Measurements from ENCODE around the gene MAP1S.

MAP1S gene

GRCh38 chr19:17726136-17726741 is 7.0 kb downstream of the MAP1S start:
- Histone ChIP-seq H3K9me3 (ENCODE audit: insufficient read depth, low read depth, low read length) (no peaks in the 10 kb centered on the region), H3K9ac (ENCODE audit: low read length) (no peak overlapping the region), H3K4ac (ENCODE audit: low read depth, low read length) (no peak overlapping the region), H3K4me3 (ENCODE audit: low read depth, low read length) (no peak overlapping the region), H3K4me1 (ENCODE audit: control insufficient read depth in 1 of 2, insufficient read depth in 2 of 2, low read length in 2 of 2) (no peaks in the 10 kb centered on the region), H3K4me2 (ENCODE audit: low read length) (no peak overlapping the region), H3K79me2 (ENCODE audit: control insufficient read depth, insufficient read depth, low read length, poor library complexity) (no peaks in the 10 kb centered on the region), H3K36me3 (ENCODE audit: control insufficient read depth in 1 of 2, insufficient read depth in 2 of 2, low read length in 2 of 2) (peaks cover 68% of the 10 kb centered on the region in 2 experiments), H4K91ac (ENCODE audit: low read depth, low read length) (no peak overlapping the region), H3K18ac (ENCODE audit: low read length) (no peak overlapping the region), H3K27me3 (ENCODE audit: insufficient read depth, low read length) (no peaks in the 10 kb centered on the region), H2AK5ac (ENCODE audit: low read length) (no peak overlapping the region), H3K14ac (ENCODE audit: low read length) (no peak overlapping the region), H3K27ac (ENCODE audit: low read depth, low read length) (no peak overlapping the region), H2AFZ (ENCODE audit: insufficient read depth, low read length, poor library complexity) (no peak overlapping the region), H4K8ac (ENCODE audit: low read depth, low read length) (no peak overlapping the region), H3K79me1 (ENCODE audit: low read length) (no peaks in the 10 kb centered on the region), H2BK12ac (ENCODE audit: low read length) (no peak overlapping the region), H2BK120ac (ENCODE audit: insufficient read depth, low read length, poor library complexity) (no peak overlapping the region), H4K12ac (ENCODE audit: low read depth, low read length) (no peak overlapping the region), H2BK5ac (ENCODE audit: low read depth, low read length, poor library complexity) (no peak overlapping the region), H3K23ac (ENCODE audit: low read length) (no peak overlapping the region)
- no peak for DNase-seq
- WGBS (ENCODE audit: extremely low coverage, insufficient coverage, insufficient read length) = no CpG with 5 or more reads among the region's 59 CpGs

GRCh38 chr19:17726964-17727773 is 7.9 kb downstream of the MAP1S start:
- Histone ChIP-seq H2BK5ac (ENCODE audit: low read depth, low read length, poor library complexity) (no peak overlapping the region), H4K8ac (ENCODE audit: low read depth, low read length) (no peak overlapping the region), H3K4me3 (ENCODE audit: low read depth, low read length) (no peak overlapping the region), H3K4me1 (ENCODE audit: control insufficient read depth in 1 of 2, insufficient read depth in 2 of 2, low read length in 2 of 2) (no peaks in the 10 kb centered on the region), H3K27me3 (ENCODE audit: insufficient read depth, low read length) (no peaks in the 10 kb centered on the region), H4K91ac (ENCODE audit: low read depth, low read length) (no peak overlapping the region), H3K18ac (ENCODE audit: low read length) (no peak overlapping the region), H3K23ac (ENCODE audit: low read length) (no peak overlapping the region), H3K79me1 (ENCODE audit: low read length) (no peaks in the 10 kb centered on the region), H3K36me3 (ENCODE audit: control insufficient read depth in 1 of 2, insufficient read depth in 2 of 2, low read length in 2 of 2) (peaks cover 65% of the 10 kb centered on the region in 2 experiments), H4K12ac (ENCODE audit: low read depth, low read length) (no peak overlapping the region), H3K4me2 (ENCODE audit: low read length) (no peak overlapping the region), H2BK120ac (ENCODE audit: insufficient read depth, low read length, poor library complexity) (no peak overlapping the region), H2AK5ac (ENCODE audit: low read length) (no peak overlapping the region), H3K9ac (ENCODE audit: low read length) (no peak overlapping the region), H3K27ac (ENCODE audit: low read depth, low read length) (no peak overlapping the region), H2BK12ac (ENCODE audit: low read length) (no peak overlapping the region), H3K4ac (ENCODE audit: low read depth, low read length) (no peak overlapping the region), H3K79me2 (ENCODE audit: control insufficient read depth, insufficient read depth, low read length, poor library complexity) (no peaks in the 10 kb centered on the region), H3K14ac (ENCODE audit: low read length) (no peak overlapping the region), H3K9me3 (ENCODE audit: insufficient read depth, low read depth, low read length) (no peaks in the 10 kb centered on the region), H2AFZ (ENCODE audit: insufficient read depth, low read length, poor library complexity) (no peak overlapping the region)
- no peak for DNase-seq
- no CpG with 5 or more reads among the region's 62 CpGs for WGBS (ENCODE audit: extremely low coverage, insufficient coverage, insufficient read length)

GRCh38 chr19:17727843-17728242 is 8.6 kb downstream of the MAP1S start:
- H4K12ac ChIP-seq (ENCODE audit: low read depth, low read length) = no peak overlapping the region
- H2BK120ac ChIP-seq (ENCODE audit: insufficient read depth, low read length, poor library complexity) = no peak overlapping the region

GRCh38 chr19:17733127-17733526 is 13.8 kb downstream of the MAP1S start:
- Histone ChIP-seq H3K9me3 (ENCODE audit: insufficient read depth, low read depth, low read length) (no peaks in the 10 kb centered on the region), H3K14ac (ENCODE audit: low read length) (no peak overlapping the region), H3K27ac (ENCODE audit: low read depth, low read length) (no peak overlapping the region), H4K12ac (ENCODE audit: low read depth, low read length) (no peak overlapping the region), H3K36me3 (ENCODE audit: control insufficient read depth in 1 of 2, insufficient read depth in 2 of 2, low read length in 2 of 2) (peaks cover 53 to 58% of the 10 kb centered on the region in 2 experiments), H2AK5ac (ENCODE audit: low read length) (no peak overlapping the region), H4K91ac (ENCODE audit: low read depth, low read length) (no peak overlapping the region), H3K18ac (ENCODE audit: low read length) (peak overlapping the region; percentile 29), H3K4me1 (ENCODE audit: control insufficient read depth in 1 of 2, insufficient read depth in 2 of 2, low read length in 2 of 2) (peaks cover 0 to 2% of the 10 kb centered on the region in 2 experiments), H2BK5ac (ENCODE audit: low read depth, low read length, poor library complexity) (no peak overlapping the region), H3K9ac (ENCODE audit: low read length) (no peak overlapping the region), H3K23ac (ENCODE audit: low read length) (no peak overlapping the region), H3K27me3 (ENCODE audit: insufficient read depth, low read length) (no peaks in the 10 kb centered on the region), H3K4me2 (ENCODE audit: low read length) (no peak overlapping the region), H3K79me1 (ENCODE audit: low read length) (no peaks in the 10 kb centered on the region), H2AFZ (ENCODE audit: insufficient read depth, low read length, poor library complexity) (no peak overlapping the region), H3K4ac (ENCODE audit: low read depth, low read length) (no peak overlapping the region), H4K8ac (ENCODE audit: low read depth, low read length) (no peak overlapping the region), H2BK12ac (ENCODE audit: low read length) (no peak overlapping the region), H2BK120ac (ENCODE audit: insufficient read depth, low read length, poor library complexity) (no peak overlapping the region), H3K79me2 (ENCODE audit: control insufficient read depth, insufficient read depth, low read length, poor library complexity) (no peaks in the 10 kb centered on the region), H3K4me3 (ENCODE audit: low read depth, low read length) (no peak overlapping the region)
- WGBS (ENCODE audit: extremely low coverage, insufficient coverage, insufficient read length) = no CpG with 5 or more reads among the region's 22 CpGs
- no peak for DNase-seq

More at GRCh38 chr19:17727843-17728242, 8.6 kb downstream of the MAP1S start:
- Histone ChIP-seq H3K14ac (ENCODE audit: low read length) (no peak overlapping the region), H2AFZ (ENCODE audit: insufficient read depth, low read length, poor library complexity) (no peak overlapping the region), H3K4me1 (ENCODE audit: control insufficient read depth in 1 of 2, insufficient read depth in 2 of 2, low read length in 2 of 2) (no peaks in the 10 kb centered on the region), H2BK5ac (ENCODE audit: low read depth, low read length, poor library complexity) (no peak overlapping the region), H3K18ac (ENCODE audit: low read length) (no peak overlapping the region), H4K8ac (ENCODE audit: low read depth, low read length) (no peak overlapping the region), H3K27me3 (ENCODE audit: insufficient read depth, low read length) (no peaks in the 10 kb centered on the region), H3K27ac (ENCODE audit: low read depth, low read length) (no peak overlapping the region), H3K9me3 (ENCODE audit: insufficient read depth, low read depth, low read length) (no peaks in the 10 kb centered on the region), H3K23ac (ENCODE audit: low read length) (no peak overlapping the region), H3K4me2 (ENCODE audit: low read length) (no peak overlapping the region), H2AK5ac (ENCODE audit: low read length) (no peak overlapping the region), H3K9ac (ENCODE audit: low read length) (no peak overlapping the region), H3K36me3 (ENCODE audit: control insufficient read depth in 1 of 2, insufficient read depth in 2 of 2, low read length in 2 of 2) (peaks cover 71 to 72% of the 10 kb centered on the region in 2 experiments), H3K4me3 (ENCODE audit: low read depth, low read length) (no peak overlapping the region), H3K79me1 (ENCODE audit: low read length) (no peaks in the 10 kb centered on the region), H4K91ac (ENCODE audit: low read depth, low read length) (no peak overlapping the region), H3K4ac (ENCODE audit: low read depth, low read length) (no peak overlapping the region), H2BK12ac (ENCODE audit: low read length) (no peak overlapping the region), H3K79me2 (ENCODE audit: control insufficient read depth, insufficient read depth, low read length, poor library complexity) (no peaks in the 10 kb centered on the region)
- DNase-seq = no peak
- WGBS (ENCODE audit: extremely low coverage, insufficient coverage, insufficient read length) = no CpG with 5 or more reads among the region's 19 CpGs

Measured in trophoblast cell (in vitro differentiated cells and primary cell).